Heart right ventricle (tissue), 16 donors: ENCODE data around the gene MEP1A. TPM values are rescaled to one million over a fixed set of nuclear protein-coding genes. Genes with fewer than 3 reads are reported as not detected.

Experiments used
- ATAC-seq, 8 donors: fragments of 200-7000 bp; cut with Tn5 transposase; one replicate each; pipeline ENCODE4 v1.9.1; 2020; ENCODE audit warnings: mild to moderate bottlenecking in 8 of 8, moderate library complexity in 8 of 8, moderate number of reproducible peaks in 1 of 8
- DNase-seq, 2 donors: peaks; one replicate each; pipeline ENCODE4 v3.0.0-alpha.2; 2020
- H3K27ac ChIP-seq, 10 donors: fragments of 200-600 bp; sonication (generic) in 2 of 10; one replicate each; pipeline versions ENCODE4 v1.5.0 to v1.8.0; 2020 to 2022; ENCODE audit warnings: mild to moderate bottlenecking in 3 of 10
- H3K27me3 ChIP-seq, 7 donors: fragments of 200-600 bp; one replicate each; pipeline ENCODE4 v1.8.0; 2021 to 2022; ENCODE audit warnings: mild to moderate bottlenecking in 2 of 7
- H3K36me3 ChIP-seq, 9 donors: fragments of 200-600 bp; sonication (generic) in 1 of 9; one replicate each; pipeline versions ENCODE4 v1.5.0 to v1.8.0; 2020 to 2022; ENCODE audit warnings: mild to moderate bottlenecking in 2 of 9
- H3K4me1 ChIP-seq, 9 donors: fragments of 200-600 bp; sonication (generic) in 1 of 9; one replicate each; pipeline versions ENCODE4 v1.5.0 to v1.8.0; 2020 to 2022; ENCODE audit warnings: mild to moderate bottlenecking in 4 of 9
- H3K4me3 ChIP-seq, 10 donors: fragments of 200-600 bp; sonication (generic) in 2 of 10; one replicate each; pipeline versions ENCODE4 v1.5.0 to v1.8.0; 2020 to 2022; ENCODE audit warnings: mild to moderate bottlenecking in 7 of 10, moderate library complexity in 2 of 10
- H3K9me3 ChIP-seq, 11 donors: fragments of 200-600 bp in 10 of 11; sonication (generic) in 2 of 11; one replicate each; pipeline versions ENCODE4 v1.5.0 to v1.8.0; 2013 to 2022; ENCODE audit warnings: mild to moderate bottlenecking in 2 of 11, control low read depth in 1 of 11, moderate library complexity in 1 of 11
- WGBS, 2 donors: extraction: QIAGEN DNeasy Blood & Tissue Kit; methylation state at CpG; one replicate each; pipeline ENCODE4 v1.1.7; 2013; ENCODE audit warnings: inconsistent platforms in 1 of 2; 5-methylcytosine and 5-hydroxymethylcytosine counted together
- intact Hi-C, 10 donors: fragments of 100-400 bp; cut with DNase I; formaldehyde crosslinking; loops; one replicate each; pipeline versions ENCODE4 v1.11.1 to v1.14.2; 2022
- polyA plus RNA-seq, 2 donors: library from polyadenylated mRNA; stranded (reverse); fragments of 200-250 nt; gene quantifications; one replicate each; pipeline ENCODE4 v1.2.3, GENCODE V29; 2013
- total RNA-seq, 10 donors: library from RNA; stranded (reverse); fragmentation: NEBNext Ultra II Directional in 3 of 10; extraction: Animal tissue kit (Norgen Biotek cat#: 25700) in 3 of 10; gene quantifications; one replicate each; pipeline versions ENCODE4 v1.2.1 to v1.2.4, GENCODE V29; 2021 to 2023
- TF ChIP-seq, protein P1 (sequence below), 9 donors: fragments of 200-600 bp; sonication (generic) in 2 of 9; IDR thresholded peaks; one replicate each; pipeline versions ENCODE4 v1.5.0 to v1.8.0; 2021 to 2022; ENCODE audit warnings: antibody characterized with exemption in 9 of 9, mild to moderate bottlenecking in 5 of 9, moderate library complexity in 1 of 9
- donor health status: Arrhythmogenic right ventricular cardiomyopathy.
- donor health status: ischemic (EF 13 %, LVEDD 7.1; RV severe dilation, severe dysfunction).
- donor health status: healthy with polysubstance abuse.
- donor health status: DM: no; HTN: yes; CAD: no.
- donor health status: DM: no; HTN: no; CAD: no.
- donor health status: ischemic (EF 25% LVEDD 6.9; RV normal size, moderate dysfunction).
- donor health status: ischemic (EF 25% LVEDD 5.7; RV mildly dilated, moderate dysfunction).
- donor health status: healthy.
- donor health status: DM: yes; HTN: yes; CAD: no.
- donor health status: Ischemic cardiomyopathy.
- donor health status: ischemic (EF 35%, LVEDD 5.7; RV mildly dilated, moderate dysfunction).
- donor health status: nonischemic (EF 11% LVEDD 7.7; RV severe dilation, severe dysfunction).
- donor health status: DM: yes; HTN: yes; CAD: no.
- donor health status: PGD.
- donor health status: ischemic (EF 29% LVEDD 5.4; RV normal size, mild dysfunction).
- donor health status: nonischemic (EF 23%, LVEDD 6.1; RV moderate dilation, normal function).

Gene MEP1A
- total and polyA plus RNA-seq, 12 donors: not detected

DNA sequence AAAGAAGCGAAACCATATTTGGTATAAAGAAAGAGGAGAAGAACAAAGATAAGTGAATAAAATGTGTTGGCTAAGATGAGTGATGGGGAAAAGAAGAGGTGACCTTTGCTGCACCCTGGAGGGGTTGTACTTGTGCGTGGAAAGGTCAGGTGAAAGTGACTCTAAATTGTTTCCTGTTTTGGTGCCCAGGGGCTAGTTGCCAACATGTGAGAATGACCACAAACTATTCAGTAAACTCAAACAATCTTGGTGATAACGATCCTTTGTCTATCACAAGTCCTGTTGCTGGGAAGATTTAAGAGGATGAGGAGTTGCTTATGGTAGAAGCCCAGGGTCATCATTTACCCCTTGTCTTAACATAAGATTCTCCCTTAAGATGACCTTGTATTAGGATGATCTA is 70.6 kb downstream of the MEP1A start:
- no peak overlapping the region for H3K4me3 ChIP-seq
- no peaks in the 10 kb centered on the region for H3K4me1 ChIP-seq
- DNase-seq: no peak
- ATAC-seq: no peak
- intact Hi-C loops: loop anchor here in 1 of 10 donors (10.0 kb wide), 1 partner anchor 111 kb away; no protein-coding TSS in a partner anchor
- peaks cover 0 to 97% (median 11%) of the 10 kb centered on the region in 9 donors for H3K36me3 ChIP-seq
- WGBS, 2 donors: 71 to 84% methylated on average over 3 of the region's 3 CpGs
- H3K27ac ChIP-seq: no peak overlapping the region
- TF ChIP-seq, protein P1, sequence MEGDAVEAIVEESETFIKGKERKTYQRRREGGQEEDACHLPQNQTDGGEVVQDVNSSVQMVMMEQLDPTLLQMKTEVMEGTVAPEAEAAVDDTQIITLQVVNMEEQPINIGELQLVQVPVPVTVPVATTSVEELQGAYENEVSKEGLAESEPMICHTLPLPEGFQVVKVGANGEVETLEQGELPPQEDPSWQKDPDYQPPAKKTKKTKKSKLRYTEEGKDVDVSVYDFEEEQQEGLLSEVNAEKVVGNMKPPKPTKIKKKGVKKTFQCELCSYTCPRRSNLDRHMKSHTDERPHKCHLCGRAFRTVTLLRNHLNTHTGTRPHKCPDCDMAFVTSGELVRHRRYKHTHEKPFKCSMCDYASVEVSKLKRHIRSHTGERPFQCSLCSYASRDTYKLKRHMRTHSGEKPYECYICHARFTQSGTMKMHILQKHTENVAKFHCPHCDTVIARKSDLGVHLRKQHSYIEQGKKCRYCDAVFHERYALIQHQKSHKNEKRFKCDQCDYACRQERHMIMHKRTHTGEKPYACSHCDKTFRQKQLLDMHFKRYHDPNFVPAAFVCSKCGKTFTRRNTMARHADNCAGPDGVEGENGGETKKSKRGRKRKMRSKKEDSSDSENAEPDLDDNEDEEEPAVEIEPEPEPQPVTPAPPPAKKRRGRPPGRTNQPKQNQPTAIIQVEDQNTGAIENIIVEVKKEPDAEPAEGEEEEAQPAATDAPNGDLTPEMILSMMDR (IDR thresholded peaks at IDR 0.05): no peak
- H3K27me3 ChIP-seq: no peaks in the 10 kb centered on the region
- no peaks in the 10 kb centered on the region for H3K9me3 ChIP-seq

DNA sequence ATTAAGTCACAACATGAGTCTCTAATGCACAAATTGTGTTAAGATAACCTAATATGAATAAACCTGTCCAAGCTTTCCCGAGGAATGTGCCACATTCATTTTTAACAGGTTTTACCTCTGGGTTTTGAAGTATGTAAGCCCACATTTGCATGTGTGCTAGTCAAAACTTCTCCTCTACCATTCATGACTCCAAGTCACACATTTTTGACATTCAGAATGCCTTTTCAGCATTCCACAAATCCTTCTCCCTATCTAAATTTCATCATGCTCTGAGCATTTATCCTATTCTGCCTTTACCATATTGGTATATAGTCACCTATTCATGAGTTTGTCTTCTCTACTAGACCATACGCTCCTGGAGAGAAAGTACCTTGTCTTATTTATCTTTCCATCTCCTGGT is 72.0 kb downstream of the MEP1A start:
- Histone ChIP-seq H3K4me1 (no peaks in the 10 kb centered on the region), H3K27me3 (no peaks in the 10 kb centered on the region), H3K9me3 (no peaks in the 10 kb centered on the region), H3K27ac (no peak overlapping the region), H3K4me3 (no peak overlapping the region), H3K36me3 (peaks cover 0 to 100% (median 11%) of the 10 kb centered on the region in 9 donors)
- ATAC-seq: no peak
- WGBS, 2 donors: 89 to 91% methylated on average over 2 of the region's 2 CpGs
- TF ChIP-seq, protein P1 (IDR thresholded peaks at IDR 0.05): no peak
- intact Hi-C loops: loop anchor here in 1 of 10 donors (10.0 kb wide), 1 partner anchor 110 kb away; no protein-coding TSS in a partner anchor
- no peak for DNase-seq

DNA sequence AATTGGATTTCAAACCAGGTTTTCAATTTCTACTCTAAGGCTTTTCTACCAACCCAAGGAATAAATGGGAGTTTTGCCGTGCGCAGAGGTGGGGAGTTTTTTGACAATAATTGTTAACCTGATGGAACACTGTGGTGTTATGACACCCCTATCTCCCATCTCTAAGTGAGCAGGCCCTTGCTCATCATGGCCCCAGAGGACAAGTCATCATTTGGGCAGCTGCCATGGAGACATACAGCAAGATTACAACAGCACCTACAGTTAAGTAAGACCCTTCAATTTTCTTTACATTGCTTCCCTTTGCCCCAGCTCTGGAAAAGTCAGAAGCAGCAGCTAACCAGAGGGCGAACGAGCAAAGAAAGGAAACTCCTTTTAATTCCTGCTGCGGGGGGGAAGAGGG is 74.2 kb downstream of the MEP1A start:
- no peaks in the 10 kb centered on the region for H3K4me1 ChIP-seq

DNA sequence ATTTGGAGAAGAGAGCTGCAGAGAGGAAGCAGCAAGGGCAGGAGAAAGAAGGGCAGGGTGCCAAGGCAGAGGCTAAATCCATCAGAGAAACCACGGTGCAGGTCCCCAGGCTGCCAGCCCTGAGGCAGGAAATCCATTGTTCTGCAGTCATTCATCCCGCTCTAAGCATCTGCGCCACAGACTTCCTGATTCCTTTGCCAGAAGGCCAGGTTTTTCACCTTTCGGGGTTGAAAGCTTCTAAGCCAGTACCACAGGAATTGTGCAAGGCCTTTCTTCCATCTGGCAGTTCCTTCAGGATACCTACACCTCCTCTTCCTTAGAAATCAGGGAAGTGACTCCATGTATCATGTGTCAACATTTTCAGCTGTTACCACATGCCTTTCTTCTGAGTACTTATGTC is 82.9 kb downstream of the MEP1A start:
- H3K27ac ChIP-seq: peak overlapping the region in 6 of 10 donors; percentile 9 to 56 (median 33)
- WGBS, 2 donors: 46 to 54% methylated on average over 4 of the region's 4 CpGs
- H3K36me3 ChIP-seq: peaks cover 0 to 89% (median 14%) of the 10 kb centered on the region in 9 donors
- no peak overlapping the region for H3K4me3 ChIP-seq
- DNase-seq (peak in 1 of 2 donors; percentile 37), ATAC-seq (peak; percentile 61 to 82 (median 68))
- intact Hi-C loops: no loop called here
- no peaks in the 10 kb centered on the region for H3K9me3 ChIP-seq
- TF ChIP-seq, protein P1 (IDR thresholded peaks at IDR 0.05): no peak
- peaks cover 0 to 18% (median 2%) of the 10 kb centered on the region in 9 donors for H3K4me1 ChIP-seq
- no peaks in the 10 kb centered on the region for H3K27me3 ChIP-seq

More for the DNA sequence above, 74.2 kb downstream of the MEP1A start:
- TF ChIP-seq, protein P1 (IDR thresholded peaks at IDR 0.05): no peak
- DNase-seq (no peak), ATAC-seq (no peak)
- intact Hi-C loops: loop anchor here in 1 of 10 donors (10.0 kb wide), 1 partner anchor 107 kb away; no protein-coding TSS in a partner anchor
- Histone ChIP-seq H3K27ac (no peak overlapping the region), H3K9me3 (no peaks in the 10 kb centered on the region), H3K27me3 (no peaks in the 10 kb centered on the region), H3K4me3 (no peak overlapping the region), H3K36me3 (peaks cover 0 to 100% (median 11%) of the 10 kb centered on the region in 9 donors)
- WGBS, 2 donors: 78 to 82% methylated on average over 5 of the region's 5 CpGs
